Measurements from ENCODE around the gene ADRB2.

DNA sequence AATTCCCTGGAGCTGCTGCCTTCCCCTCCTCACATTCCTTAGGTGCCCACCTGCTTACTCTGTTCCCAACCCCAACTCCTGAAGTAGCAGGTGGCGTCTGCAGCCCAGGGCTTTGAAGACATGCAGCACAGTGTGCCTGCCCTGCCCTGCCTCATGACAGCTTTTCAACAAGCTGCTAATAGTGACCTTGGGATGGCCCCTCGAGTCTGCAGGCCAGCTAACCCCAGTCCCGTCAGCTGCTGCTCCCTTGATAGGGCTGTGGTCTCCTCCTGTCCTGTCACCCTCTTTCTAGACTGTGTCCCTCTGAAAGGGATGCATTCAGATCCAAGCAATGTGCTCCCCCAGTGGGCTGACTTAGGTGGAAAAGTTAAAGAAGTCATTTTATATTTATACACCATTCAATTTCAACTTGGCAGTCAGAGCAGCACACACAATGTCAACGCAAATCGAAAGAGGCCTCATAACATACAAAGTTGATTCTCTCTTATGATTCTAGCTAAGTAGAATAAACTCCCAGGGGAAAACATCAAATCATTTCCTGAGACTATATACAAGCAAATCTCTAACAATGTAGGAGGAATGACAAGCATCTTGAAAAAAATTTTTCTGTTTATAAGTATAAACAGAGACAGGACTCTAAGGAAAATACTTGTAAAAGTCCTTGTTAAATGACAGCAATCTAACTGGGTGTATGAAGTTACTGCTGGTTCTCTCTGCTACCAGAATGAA, 37.9 kb downstream of the ADRB2 start:
- TF ChIP-seq POLR2A (IDR thresholded peaks at IDR 0.05; ENCODE audit: low read depth, low read length) (no peak), POLR2AphosphoS5 (IDR thresholded peaks at IDR 0.05; ENCODE audit: low read depth, low read length) (no peak), TAF1 (IDR thresholded peaks at IDR 0.05; ENCODE audit: low read depth, low read length) (no peak), PAX5 (IDR thresholded peaks at IDR 0.05; ENCODE audit: insufficient read depth, low read length, severe bottlenecking) (no peak), SPI1 (IDR thresholded peaks at IDR 0.05; ENCODE audit: low read depth, low read length) (no peak)
